Stimulated activated CD8-positive, alpha-beta memory T cell treated with anti-CD3 and anti-CD28 coated beads, Interleukin-7, amount 100 ng/mL, for 24 hours (primary cell): ENCODE results near the gene CD79B.
"Not testable (repeated sequence)": the region's sequence is repeated elsewhere in the genome, so short reads cannot be mapped to it uniquely, and the experiment has no call there.

Source experiments
- DNase-seq: peaks from one replicate; pipeline ENCODE4 v3.0.0-alpha.2; 2020; ENCODE audit warnings: low read depth

The CD79B gene

GRCh38 chr17:63909586-63909985 is 22.5 kb downstream of the CD79B start:
- DNase-seq = not testable (repeated sequence)

DNA sequence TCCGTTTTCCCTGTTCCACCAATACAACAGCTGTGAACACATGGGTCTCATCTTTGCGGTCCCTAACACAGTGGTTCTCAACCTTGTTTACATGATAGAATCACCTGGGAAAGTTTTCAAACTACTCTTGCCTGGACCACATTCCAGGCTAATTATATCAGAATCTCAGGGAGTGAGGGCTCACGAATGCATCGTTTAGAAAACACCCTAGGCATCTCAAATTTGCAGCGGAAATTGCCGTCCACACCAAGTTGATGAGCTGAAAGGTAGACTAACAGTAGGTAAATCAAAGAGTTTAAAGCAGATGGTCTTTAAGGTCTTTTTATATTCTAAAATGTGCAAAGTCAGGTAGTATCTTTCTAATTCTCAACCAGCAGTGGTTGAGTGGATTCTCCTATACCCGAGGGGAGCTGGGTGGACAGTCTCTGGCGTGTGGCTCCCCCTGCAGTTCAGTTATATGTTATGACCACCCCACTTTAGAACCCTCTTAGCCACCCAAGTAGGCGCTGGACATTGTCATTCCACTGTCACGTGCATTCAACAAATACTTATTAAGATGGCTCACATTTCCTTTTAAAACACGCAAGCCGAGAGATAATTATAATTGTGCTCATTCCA is 24.9 kb downstream of the CD79B start:
- DNase-seq = not testable (repeated sequence)

DNA sequence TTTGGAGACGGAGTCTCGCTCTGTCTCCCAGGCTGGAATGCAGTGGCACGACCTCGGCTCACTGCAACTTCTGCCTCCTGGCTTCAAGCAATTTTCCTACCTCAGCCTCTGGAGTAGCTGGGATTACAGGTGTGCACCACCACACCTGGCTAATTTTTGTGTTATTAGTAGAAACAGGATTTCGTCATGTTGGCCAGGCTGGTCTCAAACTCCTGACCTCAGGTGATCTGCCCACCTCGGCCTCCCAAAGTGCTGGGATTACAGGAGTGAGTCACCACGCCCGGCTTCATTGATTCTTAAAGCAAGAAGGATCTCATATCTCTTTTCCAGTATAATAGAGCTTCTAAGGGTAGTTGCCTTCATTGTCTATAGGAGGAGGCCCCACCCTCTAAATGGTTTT is 27.3 kb downstream of the CD79B start:
- not testable (repeated sequence) for DNase-seq

GRCh38 chr17:63903787-63904201 is 28.3 kb downstream of the CD79B start:
- DNase-seq = not testable (repeated sequence)

- not testable (repeated sequence) for DNase-seq
Measured at GRCh38 chr17:63901971-63902370, 30.2 kb downstream of the CD79B start.

DNA sequence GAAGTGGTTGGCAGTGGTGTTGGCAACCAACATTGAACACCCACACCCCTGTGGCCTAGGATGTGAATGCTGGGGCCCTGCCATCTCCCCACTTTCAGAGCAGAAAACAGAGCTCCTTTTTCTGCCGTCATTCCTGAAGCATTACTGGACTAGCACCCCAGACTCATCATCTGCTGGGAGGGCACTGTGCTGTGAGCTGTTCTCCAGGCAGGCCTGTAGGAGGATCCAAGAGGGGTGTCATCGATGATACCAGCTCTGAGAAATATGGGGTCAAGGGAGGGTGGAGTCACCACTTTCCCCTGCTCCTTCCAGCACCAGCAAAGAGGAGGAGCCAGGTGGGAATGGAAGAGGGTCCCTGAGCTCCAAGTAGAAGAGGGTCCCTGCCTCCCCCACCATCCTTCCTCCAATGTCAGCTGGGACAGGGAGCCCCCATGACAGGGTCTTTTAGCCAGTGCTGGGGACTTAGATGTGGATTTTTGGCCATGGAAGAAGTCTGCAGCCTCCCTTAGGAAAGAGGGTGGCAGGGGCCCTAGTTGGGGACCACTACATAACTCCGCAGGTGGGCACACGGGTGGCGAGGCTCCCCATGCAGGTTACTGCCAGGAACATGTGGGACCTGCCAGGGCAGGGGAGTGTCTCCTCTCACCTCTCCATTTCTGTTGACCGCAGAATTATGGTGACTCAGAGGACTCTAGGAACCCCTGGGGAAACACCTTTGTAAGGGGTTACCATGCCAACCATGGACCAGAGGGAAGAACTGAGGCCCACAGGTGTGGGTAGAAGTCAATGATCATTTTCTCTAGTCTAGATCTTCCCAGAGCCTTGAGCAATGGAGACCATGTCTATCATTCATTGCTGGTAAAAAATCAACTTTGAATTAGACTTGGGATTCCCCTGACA is 33.0 kb downstream of the CD79B start:
- not testable (repeated sequence) for DNase-seq

- not testable (repeated sequence) for DNase-seq
Measured at GRCh38 chr17:63896524-63897354, 35.4 kb downstream of the CD79B start, which contains the start of gene CSH1. Gene CSH1, minus strand, starts transcription at chr17:63896574. Its CDS starts 63 bp downstream, at chr17:63896511.

DNA sequence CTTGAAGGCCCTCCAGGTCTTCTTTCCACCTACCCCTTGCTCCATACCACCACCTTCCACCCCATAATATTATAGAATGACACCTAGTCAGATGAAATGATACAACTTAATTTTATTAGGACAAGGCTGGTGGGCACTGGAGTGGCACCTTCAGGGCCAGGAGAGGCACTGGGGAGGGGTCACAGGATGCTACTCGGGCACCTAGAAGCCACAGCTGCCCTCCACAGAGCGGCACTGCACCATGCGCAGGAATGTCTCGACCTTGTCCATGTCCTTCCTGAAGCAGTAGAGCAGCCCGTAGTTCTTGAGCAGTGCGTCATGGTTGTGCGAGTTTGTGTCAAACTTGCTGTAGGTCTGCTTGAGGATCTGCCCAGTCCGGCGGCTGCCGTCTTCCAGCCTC is 37.3 kb downstream of the CD79B start:
- not testable (repeated sequence) for DNase-seq

DNA sequence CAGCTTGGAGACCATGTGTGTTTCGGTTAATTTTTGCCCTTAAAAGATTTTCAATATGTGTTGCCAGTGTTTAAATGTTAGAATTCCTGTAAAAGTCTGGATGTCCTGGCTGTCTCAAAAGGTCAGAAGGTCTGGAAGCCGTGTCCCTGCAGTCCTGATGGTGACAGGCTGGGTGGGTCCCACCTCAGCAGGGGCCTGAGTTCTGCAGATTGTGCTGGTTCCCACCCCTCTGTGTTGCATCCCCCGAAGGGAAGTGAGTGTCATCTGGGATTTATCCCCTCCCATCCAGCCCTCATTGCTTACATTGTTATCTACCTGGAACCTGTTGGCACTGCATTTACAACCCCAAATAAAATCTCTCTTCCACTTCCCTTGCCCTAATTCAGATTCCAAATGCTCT is 38.1 kb downstream of the CD79B start:
- not testable (repeated sequence) for DNase-seq

- not testable (repeated sequence) for DNase-seq
Measured at GRCh38 chr17:63892316-63893037, 39.7 kb downstream of the CD79B start.

- DNase-seq = not testable (repeated sequence)
Measured at GRCh38 chr17:63889026-63889848, 42.9 kb downstream of the CD79B start.

- not testable (repeated sequence) for DNase-seq
Measured at GRCh38 chr17:63885119-63885518, 47.0 kb downstream of the CD79B start.

DNA sequence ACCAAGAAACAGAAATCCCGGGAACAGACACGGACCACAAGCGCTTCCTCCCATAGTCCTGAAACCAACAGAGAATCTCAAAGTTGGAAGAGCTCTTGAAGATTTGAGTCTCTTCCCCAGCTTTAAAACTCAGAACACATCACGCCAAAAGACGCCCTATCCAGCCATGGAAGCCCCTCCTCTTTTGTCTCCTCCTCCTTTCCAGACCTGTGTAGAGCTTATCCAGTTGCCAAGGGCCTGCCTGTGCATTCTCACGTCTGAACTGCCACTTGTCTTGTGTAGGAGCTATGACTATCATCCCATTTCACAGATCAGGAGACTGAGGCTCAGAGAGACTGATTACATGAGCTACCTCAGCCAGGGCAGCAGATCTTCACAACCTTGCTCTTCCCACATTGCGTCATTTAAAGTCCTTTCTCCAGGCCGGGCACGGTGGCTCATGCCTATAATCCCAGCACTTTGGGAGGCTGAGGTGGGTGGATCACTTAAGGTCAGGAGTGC is 49.5 kb downstream of the CD79B start:
- DNase-seq = not testable (repeated sequence)

- peak; percentile 37 for DNase-seq
Measured at GRCh38 chr17:63881935-63882601, 50.1 kb downstream of the CD79B start, which contains the start of gene GH2. Gene GH2, minus strand, starts transcription at chr17:63881944. Its CDS starts 143 bp downstream, at chr17:63881801.

DNA sequence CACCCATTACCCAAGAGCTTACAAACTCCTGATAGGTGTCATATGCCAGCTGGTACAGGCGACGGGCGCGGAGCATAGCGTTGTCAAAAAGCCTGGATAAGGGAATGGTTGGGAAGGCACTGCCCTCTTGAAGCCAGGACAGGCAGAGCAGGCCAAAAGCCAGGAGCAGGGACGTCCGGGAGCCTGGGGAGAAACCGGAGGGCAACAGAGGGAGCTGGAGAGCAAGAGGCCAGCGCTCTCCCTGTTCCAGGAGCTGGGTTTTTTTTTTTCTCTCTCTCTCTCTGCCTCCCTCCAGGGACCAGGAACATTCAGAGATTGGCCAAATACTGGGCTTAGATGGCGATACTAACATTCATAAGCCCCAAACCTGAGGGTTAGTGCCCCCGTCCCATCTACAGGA is 50.8 kb downstream of the CD79B start:
- DNase-seq = not testable (repeated sequence)

- DNase-seq = no peak
Measured at GRCh38 chr17:63880706-63881105, 51.4 kb downstream of the CD79B start.
